Omental fat pad (tissue), 4 donors: ENCODE results near the gene BABAM2. TPM values are rescaled to one million over a fixed set of nuclear protein-coding genes. Genes with fewer than 3 reads are reported as not detected.

Source experiments
- ATAC-seq: fragments of 150-250 bp; one replicate; pipeline ENCODE4 v1.9.1; 2016; ENCODE audit warnings: mild to moderate bottlenecking, moderate library complexity; ENCODE audit not compliant: low FRiP score
- DNase-seq: peaks from one replicate; pipeline ENCODE4 v3.0.0-alpha.2; 2019; ENCODE audit warnings: low spot score
- total RNA-seq, 4 donors: library from RNA; depleted of rRNA; stranded (reverse); fragments of >200 nt; gene quantifications; one replicate each; pipeline ENCODE4 v1.1.0, GENCODE V29; 2016
- TF ChIP-seq, protein P1 (sequence below), 3 donors: fragments of 450-650 bp; IDR thresholded peaks; one replicate each; pipeline ENCODE4 v1.5.1; 2016 to 2017; ENCODE audit warnings: antibody characterized with exemption in 3 of 3, mild to moderate bottlenecking in 3 of 3, moderate library complexity in 2 of 3

Gene BABAM2
- total RNA-seq, 4 donors from 2014 or later = 29.2 to 41.0 (median 36.5) TPM

DNA sequence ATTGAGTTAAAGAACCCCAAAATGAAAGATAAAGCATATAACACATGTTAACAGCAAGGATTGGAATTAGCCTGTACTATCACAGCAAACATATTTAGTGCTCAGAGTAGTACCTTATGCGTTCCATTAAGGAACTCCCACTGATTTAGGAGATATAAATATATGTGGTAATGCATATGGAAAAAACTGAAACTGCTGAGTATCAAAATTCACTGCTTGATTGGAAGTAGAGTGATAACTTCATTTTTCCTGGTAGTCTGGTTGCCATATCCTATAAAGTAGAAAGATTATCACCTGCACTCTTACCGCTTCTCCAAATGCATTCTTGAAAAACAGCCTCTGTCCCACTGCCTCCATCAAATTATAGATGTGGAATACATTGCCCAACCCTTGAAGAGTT is 407.0 kb downstream of the BABAM2 start:
- ATAC-seq (no peak), DNase-seq (no peak)
- TF ChIP-seq, protein P1, sequence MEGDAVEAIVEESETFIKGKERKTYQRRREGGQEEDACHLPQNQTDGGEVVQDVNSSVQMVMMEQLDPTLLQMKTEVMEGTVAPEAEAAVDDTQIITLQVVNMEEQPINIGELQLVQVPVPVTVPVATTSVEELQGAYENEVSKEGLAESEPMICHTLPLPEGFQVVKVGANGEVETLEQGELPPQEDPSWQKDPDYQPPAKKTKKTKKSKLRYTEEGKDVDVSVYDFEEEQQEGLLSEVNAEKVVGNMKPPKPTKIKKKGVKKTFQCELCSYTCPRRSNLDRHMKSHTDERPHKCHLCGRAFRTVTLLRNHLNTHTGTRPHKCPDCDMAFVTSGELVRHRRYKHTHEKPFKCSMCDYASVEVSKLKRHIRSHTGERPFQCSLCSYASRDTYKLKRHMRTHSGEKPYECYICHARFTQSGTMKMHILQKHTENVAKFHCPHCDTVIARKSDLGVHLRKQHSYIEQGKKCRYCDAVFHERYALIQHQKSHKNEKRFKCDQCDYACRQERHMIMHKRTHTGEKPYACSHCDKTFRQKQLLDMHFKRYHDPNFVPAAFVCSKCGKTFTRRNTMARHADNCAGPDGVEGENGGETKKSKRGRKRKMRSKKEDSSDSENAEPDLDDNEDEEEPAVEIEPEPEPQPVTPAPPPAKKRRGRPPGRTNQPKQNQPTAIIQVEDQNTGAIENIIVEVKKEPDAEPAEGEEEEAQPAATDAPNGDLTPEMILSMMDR (IDR thresholded peaks at IDR 0.05) = no peak

DNA sequence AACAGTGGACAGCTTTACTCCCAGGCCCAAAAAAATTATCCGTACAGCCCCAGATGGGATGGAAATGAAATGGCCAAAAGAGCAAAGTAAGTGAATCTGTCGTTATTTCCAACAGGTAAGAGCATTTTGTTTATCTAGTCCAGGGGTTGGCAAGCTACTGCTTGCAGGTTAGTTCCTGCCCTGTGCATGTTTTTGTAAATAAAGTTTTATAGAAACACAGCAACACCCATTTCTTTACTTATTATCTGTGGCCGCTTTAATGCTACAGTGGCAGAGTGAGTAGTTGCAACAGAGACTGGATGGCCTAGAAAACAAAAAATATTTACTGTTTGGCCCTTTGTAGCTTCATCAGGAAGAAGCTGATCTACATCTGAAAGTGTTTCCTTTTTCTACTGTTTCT is 407.9 kb downstream of the BABAM2 start:
- ATAC-seq (no peak), DNase-seq (no peak)
- TF ChIP-seq, protein P1 (IDR thresholded peaks at IDR 0.05) = no peak

DNA sequence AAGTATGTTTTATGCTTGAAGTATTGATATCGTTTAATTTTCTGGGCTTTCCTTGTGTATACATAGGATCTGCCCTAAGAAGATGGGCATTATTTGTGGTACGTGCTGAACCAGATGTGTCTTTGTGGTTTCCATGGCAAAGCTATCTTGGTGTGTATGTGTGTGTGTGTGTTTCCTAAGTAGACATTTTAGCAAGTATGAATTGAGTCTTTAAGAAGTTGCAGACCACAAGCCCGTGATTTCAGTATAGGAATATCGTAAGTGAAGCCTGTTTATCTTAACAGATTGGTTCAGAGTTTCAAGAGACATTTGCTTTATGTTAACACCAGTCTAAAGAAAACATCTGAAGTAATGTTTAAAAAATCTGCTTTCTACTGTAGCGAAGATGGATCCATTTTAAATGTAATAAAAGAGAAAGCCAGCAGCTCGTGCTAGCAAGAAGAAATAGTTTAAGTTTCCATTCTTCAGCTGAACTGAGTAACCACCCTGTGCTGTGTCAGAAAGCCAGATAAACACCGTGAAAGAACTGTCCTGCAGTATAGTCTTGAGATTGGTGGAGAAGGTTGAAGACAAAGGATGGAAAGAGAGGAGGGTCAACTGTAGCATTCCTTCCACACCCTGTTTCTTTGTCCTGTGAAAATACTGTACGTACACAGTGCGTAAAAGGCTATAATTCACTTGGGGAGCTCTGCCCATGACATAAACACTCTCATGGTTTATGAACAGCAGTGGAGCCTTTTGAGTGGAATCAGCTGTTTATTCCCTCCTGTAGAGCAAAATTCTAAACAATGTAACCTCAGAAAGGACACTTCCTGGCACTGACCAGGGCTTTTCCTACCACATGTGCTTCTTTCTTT is 410.2 kb downstream of the BABAM2 start:
- no peak for DNase-seq
- no peak for ATAC-seq
- TF ChIP-seq, protein P1 (IDR thresholded peaks at IDR 0.05) = no peak

- DNase-seq (no peak), ATAC-seq (no peak)
- TF ChIP-seq, protein P1 (IDR thresholded peaks at IDR 0.05) = no peak
Measured at GRCh38 chr2:28305202-28305601, 414.7 kb downstream of the BABAM2 start.

- TF ChIP-seq, protein P1 (IDR thresholded peaks at IDR 0.05) = no peak
- DNase-seq = no peak
- no peak for ATAC-seq
Measured at GRCh38 chr2:28310107-28310506, 419.6 kb downstream of the BABAM2 start.

- ATAC-seq = no peak
- TF ChIP-seq, protein P1 (IDR thresholded peaks at IDR 0.05) = no peak
- DNase-seq = no peak
Measured at GRCh38 chr2:28311660-28312249, 421.2 kb downstream of the BABAM2 start.
